HG03354 (cell line): ENCODE data around the gene DIAPH1.

Source experiments
- ATAC-seq: cut with Tn5 transposase; IDR thresholded peaks from one replicate; pipeline ENCODE4 v1.9.1; 2021; ENCODE audit warnings: mild to moderate bottlenecking; ENCODE audit not compliant: unreplicated experiment, poor library complexity, severe bottlenecking

The DIAPH1 gene

GRCh38 chr5:141618804-141619554 lies at the start of gene DIAPH1:
Gene DIAPH1 (minus strand): TSS chr5:141619000. CDS start chr5:141618914, 86 bp downstream.
- ATAC-seq, result peak; percentile 86

- ATAC-seq, result no peak
These were observed 47.5 kb upstream of the DIAPH1 start for GRCh38 chr5:141665995-141666940.

GRCh38 chr5:141664733-141665461 lies 46.1 kb upstream of the DIAPH1 start:
- peak; percentile 96 for ATAC-seq

- no peak for ATAC-seq
These were observed 44.7 kb upstream of the DIAPH1 start for GRCh38 chr5:141663506-141663905.

- ATAC-seq, result no peak
These were observed 43.2 kb upstream of the DIAPH1 start for GRCh38 chr5:141662028-141662427.

GRCh38 chr5:141657937-141658545 lies 39.2 kb upstream of the DIAPH1 start:
- ATAC-seq, result peak; percentile 79

GRCh38 chr5:141657404-141657803 lies 38.6 kb upstream of the DIAPH1 start:
- no peak for ATAC-seq

- ATAC-seq, result no peak
These were observed 37.6 kb upstream of the DIAPH1 start for GRCh38 chr5:141656396-141656795.

GRCh38 chr5:141655020-141655419 lies 36.2 kb upstream of the DIAPH1 start:
- ATAC-seq, result no peak

- ATAC-seq, result no peak
These were observed 35.5 kb upstream of the DIAPH1 start for GRCh38 chr5:141654298-141654697.

GRCh38 chr5:141651728-141652105 lies 32.9 kb upstream of the DIAPH1 start:
- ATAC-seq, result no peak

GRCh38 chr5:141650851-141651727 lies 32.3 kb upstream of the DIAPH1 start, which contains the start of gene FCHSD1:
Gene FCHSD1 (minus strand): TSS chr5:141651418. CDS start chr5:141651368, 50 bp downstream.
- peak; percentile 98 for ATAC-seq

- ATAC-seq, result no peak
These were observed 31.2 kb upstream of the DIAPH1 start for GRCh38 chr5:141649972-141650371.

- ATAC-seq, result no peak
These were observed 30.4 kb upstream of the DIAPH1 start for GRCh38 chr5:141649056-141649688.

- ATAC-seq, result no peak
These were observed 29.1 kb upstream of the DIAPH1 start for GRCh38 chr5:141647851-141648250.

- no peak for ATAC-seq
These were observed 28.4 kb upstream of the DIAPH1 start for GRCh38 chr5:141647242-141647641.

GRCh38 chr5:141646026-141646425 lies 27.2 kb upstream of the DIAPH1 start:
- ATAC-seq, result no peak

- ATAC-seq, result peak; percentile 54
These were observed 23.0 kb upstream of the DIAPH1 start for GRCh38 chr5:141641634-141642267.
